HL-60 (cell line): ENCODE measurements around the gene RAB31.

Experiments
- CTCF ChIP-seq: IDR thresholded peaks from one replicate; pipeline ENCODE4 v1.5.1; 2011; ENCODE audit warnings: low read length, control low read depth, inconsistent platforms; ENCODE audit not compliant: insufficient read depth
- GABPA ChIP-seq: IDR thresholded peaks from 2 replicates; pipeline ENCODE4 v1.6.1; 2012; ENCODE audit warnings: low read depth
- REST ChIP-seq: IDR thresholded peaks from 2 replicates; pipeline ENCODE4 v1.6.1; 2012; ENCODE audit warnings: low read depth; ENCODE audit not compliant: insufficient replicate concordance

GRCh38 chr18:9749611-9750010, 41.5 kb downstream of the RAB31 start:
- TF ChIP-seq CTCF = no peak
- no peak for TF ChIP-seq REST
- no peak for TF ChIP-seq GABPA
